ENCODE measurements around the gene NELFCD. TPM values are rescaled to one million over a fixed set of nuclear protein-coding genes. Genes with fewer than 3 reads are reported as not detected.
A peak's percentile ranks its signal among the peaks of the same experiment; 100 is the strongest.

Gene NELFCD
- total and polyA plus RNA-seq, 2 donors (not counting 1 experiment from before 2014, with no cell fraction given), result 46.9 to 78.8 TPM

GRCh38 chr20:59042151-59042795 is 61.2 kb downstream of the NELFCD start, which contains the start of gene PRELID3B:
Gene PRELID3B (minus strand): TSS chr20:59042786. CDS start chr20:59042730, 56 bp downstream.
- peak within 1 kb of the TSS; percentile 94 for H2AFZ ChIP-seq (ENCODE audit: low read length)
- H3K9ac ChIP-seq (ENCODE audit: insufficient read depth, low read length), result peak within 1 kb of the TSS; percentile 66
- TF ChIP-seq CTCF (conservative IDR thresholded peaks at IDR 0.05 in 1 of 2, IDR thresholded peaks at IDR 0.05 in 1 of 2; ENCODE audit: low read depth in 1 of 2, low read length in 2 of 2), result no peak
- TF ChIP-seq EZH2 (IDR thresholded peaks at IDR 0.05; ENCODE audit: low read length, missing control alignments), result no peak
- peak within 1 kb of the TSS; percentile 52 for H3K27ac ChIP-seq (ENCODE audit: insufficient read depth, low read length)
- H3K9me3 ChIP-seq (ENCODE audit: control insufficient read depth, insufficient read depth, low read depth, low read length), result no peaks in the 10 kb centered on the region
- H3K79me2 ChIP-seq (ENCODE audit: control insufficient read depth, insufficient read depth, low read length), result peaks cover 46% of the 10 kb centered on the region
- H3K4me1 ChIP-seq (ENCODE audit: control insufficient read depth, extremely low read depth, insufficient read depth, low read length), result peaks cover 5% of the 10 kb centered on the region
- H4K20me1 ChIP-seq (ENCODE audit: control insufficient read depth, extremely low read depth, insufficient read depth, low read length), result no peaks in the 10 kb centered on the region
- H3K36me3 ChIP-seq (ENCODE audit: control insufficient read depth, insufficient read depth, low read length), result peaks cover 2% of the 10 kb centered on the region
- H3K4me2 ChIP-seq (ENCODE audit: extremely low read depth, insufficient read depth, low read length), result peak within 1 kb of the TSS; percentile 86
- H3K4me3 ChIP-seq (replicated peaks in 1 of 4; ENCODE audit: control extremely low read depth in 1 of 4, insufficient read depth in 1 of 4, low read depth in 3 of 4, low read length in 4 of 4), result peak within 1 kb of the TSS; percentile 74 to 93 (median 86)
- no peaks in the 10 kb centered on the region for H3K27me3 ChIP-seq (ENCODE audit: control insufficient read depth, insufficient read depth, low read length)
- DNase-seq (ENCODE audit: low read depth in 2 of 2), result peak; percentile 11 to 20

DNA sequence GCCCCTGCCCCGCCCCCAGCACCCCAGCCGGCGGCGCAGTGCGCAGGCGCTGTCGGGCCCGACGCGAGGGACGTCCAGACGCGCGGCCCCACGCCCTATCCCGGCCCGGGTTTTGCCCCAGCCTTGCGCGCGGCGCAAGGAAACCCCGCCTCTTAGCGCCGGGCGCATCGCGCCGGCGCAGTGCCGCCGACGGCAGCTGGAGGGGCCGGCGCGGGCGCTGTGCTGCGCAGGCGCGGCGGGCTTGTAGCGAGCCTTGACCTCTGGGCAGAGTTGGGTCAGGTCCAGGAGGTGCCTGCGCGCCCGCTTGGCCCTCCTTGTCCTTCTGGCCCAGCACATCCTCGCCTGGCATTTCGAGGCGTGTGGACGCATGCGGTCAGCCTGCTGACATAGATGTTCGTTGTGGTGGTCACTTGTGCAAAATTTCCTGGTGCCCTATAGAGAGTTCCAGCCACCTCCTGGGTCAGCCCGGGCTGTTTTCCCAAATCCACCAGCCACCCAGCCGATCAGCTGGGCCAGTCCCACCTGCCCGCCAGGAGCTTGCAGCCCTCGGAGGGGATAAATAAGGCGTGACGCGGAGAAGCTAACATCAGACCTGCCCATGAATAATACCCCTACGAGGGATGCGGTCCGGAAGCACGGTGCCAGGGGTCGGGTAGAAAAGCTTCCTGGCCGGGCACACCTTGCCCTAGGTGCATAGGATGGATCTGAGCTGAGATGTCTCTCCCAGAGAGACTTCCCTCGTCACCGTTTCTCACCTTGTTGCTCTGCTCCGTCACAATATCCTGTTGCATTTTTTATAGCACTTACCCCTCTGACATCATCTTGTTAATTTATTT is 62.0 kb downstream of the NELFCD start:
- peaks cover 40% of the 10 kb centered on the region for H3K79me2 ChIP-seq (ENCODE audit: control insufficient read depth, insufficient read depth, low read length)
- H3K9me3 ChIP-seq (ENCODE audit: control insufficient read depth, insufficient read depth, low read depth, low read length), result no peaks in the 10 kb centered on the region
- DNase-seq (ENCODE audit: low read depth in 2 of 2), result peak; percentile 81 to 92
- H3K4me1 ChIP-seq (ENCODE audit: control insufficient read depth, extremely low read depth, insufficient read depth, low read length), result peaks cover 5% of the 10 kb centered on the region
- peak overlapping the region; percentile 81 for H3K4me2 ChIP-seq (ENCODE audit: extremely low read depth, insufficient read depth, low read length)
- no peak overlapping the region for H3K9ac ChIP-seq (ENCODE audit: insufficient read depth, low read length)
- H2AFZ ChIP-seq (ENCODE audit: low read length), result peak overlapping the region; percentile 94
- no peak for TF ChIP-seq CTCF (conservative IDR thresholded peaks at IDR 0.05 in 1 of 2, IDR thresholded peaks at IDR 0.05 in 1 of 2; ENCODE audit: low read depth in 1 of 2, low read length in 2 of 2)
- TF ChIP-seq EZH2 (IDR thresholded peaks at IDR 0.05; ENCODE audit: low read length, missing control alignments), result no peak
- H4K20me1 ChIP-seq (ENCODE audit: control insufficient read depth, extremely low read depth, insufficient read depth, low read length), result no peaks in the 10 kb centered on the region
- H3K27ac ChIP-seq (ENCODE audit: insufficient read depth, low read length), result no peak overlapping the region
- H3K27me3 ChIP-seq (ENCODE audit: control insufficient read depth, insufficient read depth, low read length), result no peaks in the 10 kb centered on the region
- peak overlapping the region; percentile 74 to 93 (median 86) for H3K4me3 ChIP-seq (replicated peaks in 1 of 4; ENCODE audit: control extremely low read depth in 1 of 4, insufficient read depth in 1 of 4, low read depth in 3 of 4, low read length in 4 of 4)
- no peaks in the 10 kb centered on the region for H3K36me3 ChIP-seq (ENCODE audit: control insufficient read depth, insufficient read depth, low read length)

GRCh38 chr20:59043698-59044097 is 62.6 kb downstream of the NELFCD start:
- Histone ChIP-seq H4K20me1 (ENCODE audit: control insufficient read depth, extremely low read depth, insufficient read depth, low read length) (no peaks in the 10 kb centered on the region), H3K4me3 (replicated peaks in 1 of 4; ENCODE audit: control extremely low read depth in 1 of 4, insufficient read depth in 1 of 4, low read depth in 3 of 4, low read length in 4 of 4) (no peak overlapping the region), H3K4me1 (ENCODE audit: control insufficient read depth, extremely low read depth, insufficient read depth, low read length) (peaks cover 7% of the 10 kb centered on the region), H3K9me3 (ENCODE audit: control insufficient read depth, insufficient read depth, low read depth, low read length) (no peaks in the 10 kb centered on the region), H3K27me3 (ENCODE audit: control insufficient read depth, insufficient read depth, low read length) (no peaks in the 10 kb centered on the region), H3K27ac (ENCODE audit: insufficient read depth, low read length) (no peak overlapping the region), H3K36me3 (ENCODE audit: control insufficient read depth, insufficient read depth, low read length) (no peaks in the 10 kb centered on the region), H2AFZ (ENCODE audit: low read length) (peak overlapping the region; percentile 39), H3K9ac (ENCODE audit: insufficient read depth, low read length) (no peak overlapping the region), H3K79me2 (ENCODE audit: control insufficient read depth, insufficient read depth, low read length) (peaks cover 36% of the 10 kb centered on the region), H3K4me2 (ENCODE audit: extremely low read depth, insufficient read depth, low read length) (no peak overlapping the region)
- TF ChIP-seq CTCF (conservative IDR thresholded peaks at IDR 0.05 in 1 of 2, IDR thresholded peaks at IDR 0.05 in 1 of 2; ENCODE audit: low read depth in 1 of 2, low read length in 2 of 2) (no peak), EZH2 (IDR thresholded peaks at IDR 0.05; ENCODE audit: low read length, missing control alignments) (no peak)
- DNase-seq (ENCODE audit: low read depth in 2 of 2), result no peak

Measured in fibroblast of lung (primary cell).